Stimulated activated CD8-positive, alpha-beta memory T cell treated with anti-CD3 and anti-CD28 coated beads, Interleukin-15, amount 100 ng/mL, for 4 hours (primary cell): ENCODE data around the gene CDK6.

ENCODE experiments used
- DNase-seq, 2 donors: peaks; one replicate each; pipeline ENCODE4 v3.0.0-alpha.2; 2020; ENCODE audit warnings: low read depth in 2 of 2

Gene CDK6

GRCh38 chr7:92736870-92737269, 99.5 kb downstream of the CDK6 start:
- DNase-seq = no peak

- DNase-seq = no peak
These were observed 100.7 kb downstream of the CDK6 start for GRCh38 chr7:92735707-92736106.

- no peak for DNase-seq
These were observed 103.9 kb downstream of the CDK6 start for GRCh38 chr7:92732316-92733036.

GRCh38 chr7:92731335-92732063, 104.9 kb downstream of the CDK6 start:
- DNase-seq = no peak

- DNase-seq = no peak
These were observed 105.6 kb downstream of the CDK6 start for GRCh38 chr7:92730808-92731207.

GRCh38 chr7:92729751-92730150, 106.6 kb downstream of the CDK6 start:
- DNase-seq = no peak

- no peak for DNase-seq
These were observed 107.2 kb downstream of the CDK6 start for GRCh38 chr7:92729172-92729571.

GRCh38 chr7:92727755-92728154, 108.6 kb downstream of the CDK6 start:
- no peak for DNase-seq

GRCh38 chr7:92725161-92725925, 111.0 kb downstream of the CDK6 start:
- DNase-seq = no peak

GRCh38 chr7:92723943-92724342, 112.4 kb downstream of the CDK6 start:
- DNase-seq = no peak

- no peak for DNase-seq
These were observed 113.2 kb downstream of the CDK6 start for GRCh38 chr7:92723205-92723604.

GRCh38 chr7:92722541-92722940, 113.8 kb downstream of the CDK6 start:
- DNase-seq = no peak

GRCh38 chr7:92720604-92721350, 115.6 kb downstream of the CDK6 start:
- no peak for DNase-seq

- peak; percentile 11 to 39 for DNase-seq
These were observed 118.2 kb downstream of the CDK6 start for GRCh38 chr7:92717993-92718716.

GRCh38 chr7:92717623-92717992, 118.8 kb downstream of the CDK6 start:
- DNase-seq = no peak

- DNase-seq = no peak
These were observed 119.4 kb downstream of the CDK6 start for GRCh38 chr7:92716825-92717580.

GRCh38 chr7:92715963-92716362, 120.4 kb downstream of the CDK6 start:
- DNase-seq = no peak

GRCh38 chr7:92714767-92715166, 121.6 kb downstream of the CDK6 start:
- no peak for DNase-seq

GRCh38 chr7:92714280-92714679, 122.1 kb downstream of the CDK6 start:
- no peak for DNase-seq

- no peak for DNase-seq
These were observed 126.5 kb downstream of the CDK6 start for GRCh38 chr7:92709912-92710311.

- no peak for DNase-seq
These were observed 127.2 kb downstream of the CDK6 start for GRCh38 chr7:92709150-92709549.
